Renal cortical epithelial cell (primary cell): ENCODE data around the gene TMPRSS15. TPM values are rescaled to one million over a fixed set of nuclear protein-coding genes. Genes with fewer than 3 reads are reported as not detected.

Experiments
- DNase-seq: peaks from one replicate; pipeline ENCODE4 v3.0.0-alpha.2; 2011; ENCODE audit warnings: low read depth
- total RNA-seq: library from RNA; depleted of rRNA; stranded (reverse); fragments of >200 nt; gene quantifications from 2 replicates; pipeline ENCODE4 v1.2.3, GENCODE V29; 2014

TMPRSS15 gene
- total RNA-seq, 1 donor from 2014 or later: not detected

- DNase-seq: no peak
These were observed 54.1 kb downstream of the TMPRSS15 start for GRCh38 chr21:18349468-18349867.

GRCh38 chr21:18340387-18340942 lies 63.1 kb downstream of the TMPRSS15 start:
- DNase-seq: no peak

- DNase-seq: no peak
These were observed 67.8 kb downstream of the TMPRSS15 start for GRCh38 chr21:18335651-18336236.

GRCh38 chr21:18334066-18334465 lies 69.5 kb downstream of the TMPRSS15 start:
- DNase-seq: no peak

GRCh38 chr21:18318156-18318555 lies 85.4 kb downstream of the TMPRSS15 start:
- DNase-seq: no peak

GRCh38 chr21:18298228-18298627 lies 105.4 kb downstream of the TMPRSS15 start:
- no peak for DNase-seq

- DNase-seq: no peak
These were observed 109.5 kb downstream of the TMPRSS15 start for GRCh38 chr21:18294100-18294499.

GRCh38 chr21:18289876-18290275 lies 113.7 kb downstream of the TMPRSS15 start:
- no peak for DNase-seq

- no peak for DNase-seq
These were observed 118.2 kb downstream of the TMPRSS15 start for GRCh38 chr21:18285379-18285778.

GRCh38 chr21:18275781-18276180 lies 127.8 kb downstream of the TMPRSS15 start:
- no peak for DNase-seq

GRCh38 chr21:18274370-18274769 lies 129.2 kb downstream of the TMPRSS15 start:
- DNase-seq: no peak

GRCh38 chr21:18273400-18273799 lies 130.2 kb downstream of the TMPRSS15 start:
- no peak for DNase-seq

GRCh38 chr21:18269856-18270255 lies 133.7 kb downstream of the TMPRSS15 start:
- no peak for DNase-seq

GRCh38 chr21:18268906-18269305 lies 134.7 kb downstream of the TMPRSS15 start:
- DNase-seq: no peak

- no peak for DNase-seq
These were observed 136.1 kb downstream of the TMPRSS15 start for GRCh38 chr21:18267496-18267895.

GRCh38 chr21:18265944-18266343 lies 137.6 kb downstream of the TMPRSS15 start:
- no peak for DNase-seq

- DNase-seq: no peak
These were observed 149.8 kb downstream of the TMPRSS15 start for GRCh38 chr21:18253799-18254198.

- no peak for DNase-seq
These were observed 150.4 kb downstream of the TMPRSS15 start for GRCh38 chr21:18253221-18253620.

- no peak for DNase-seq
These were observed 150.9 kb downstream of the TMPRSS15 start for GRCh38 chr21:18252680-18253079.

- no peak for DNase-seq
These were observed 151.3 kb downstream of the TMPRSS15 start for GRCh38 chr21:18252256-18252655.

- no peak for DNase-seq
These were observed 152.5 kb downstream of the TMPRSS15 start for GRCh38 chr21:18251065-18251464.

- no peak for DNase-seq
These were observed 153.9 kb downstream of the TMPRSS15 start for GRCh38 chr21:18249672-18250071.

- DNase-seq: no peak
These were observed 155.4 kb downstream of the TMPRSS15 start for GRCh38 chr21:18248171-18248570.

- no peak for DNase-seq
These were observed 158.1 kb downstream of the TMPRSS15 start for GRCh38 chr21:18245464-18245967.
